Activated T-helper 1 cell treated with anti-CD3 and anti-CD28 coated beads, Interleukin-12 subunit alpha, Interleukin-12 subunit beta, Interleukin-2, Interleukin-4 antibody, amounts not matched to agents 30 ng/mL and 10 ng/mL and 1 ng/mL, durations not matched to agents 14 hours and 24 hours and 36 hours (primary cell): ENCODE data around the gene DPM2. TPM values are rescaled to one million over a fixed set of nuclear protein-coding genes. Genes with fewer than 3 reads are reported as not detected.
A peak's percentile ranks its signal among the peaks of the same experiment; 100 is the strongest.

Experiments
- DNase-seq: peaks from one replicate; pipeline ENCODE4 v3.0.0; 2021; ENCODE audit warnings: low spot score
- H3K27ac Mint-ChIP-seq: one replicate; pipeline ENCODE4 v1.8.0; 2021; ENCODE audit warnings: mild to moderate bottlenecking, mixed read lengths
- H3K27me3 Mint-ChIP-seq: one replicate; pipeline ENCODE4 v1.8.0; 2022; ENCODE audit warnings: mild to moderate bottlenecking, moderate library complexity, mixed read lengths; ENCODE audit not compliant: insufficient read depth
- H3K36me3 Mint-ChIP-seq: one replicate; pipeline ENCODE4 v1.8.0; 2021; ENCODE audit warnings: low read depth, mixed read lengths
- H3K4me1 Mint-ChIP-seq: one replicate; pipeline ENCODE4 v1.8.0; 2021; ENCODE audit warnings: low read depth, mixed read lengths
- H3K4me3 Mint-ChIP-seq: one replicate; pipeline ENCODE4 v1.8.0; 2021; ENCODE audit warnings: mild to moderate bottlenecking, moderate library complexity, mixed read lengths
- H3K9me3 Mint-ChIP-seq: one replicate; pipeline ENCODE4 v1.8.0; 2021; ENCODE audit warnings: mixed read lengths
- intact Hi-C: fragments of 100-400 bp; cut with micrococcal nuclease; formaldehyde crosslinking; loops from one replicate; pipeline ENCODE4 v1.15.1; 2024
- total RNA-seq: library from RNA; stranded (reverse); gene quantifications from 2 replicates; pipeline ENCODE4 v1.2.3, GENCODE V29; 2022

The DPM2 gene
- total RNA-seq, 1 donor from 2014 or later = 70.2 TPM

- no peaks in the 10 kb centered on the region for H3K27me3 Mint-ChIP-seq
- intact Hi-C loops = loop anchor here (5.0 kb wide), 2 partner anchors 323 to 947 kb away; partner anchors contain the start of genes KYAT1, LRRC8A and STXBP1
- DNase-seq = no peak
- peaks cover 48% of the 10 kb centered on the region for H3K4me1 Mint-ChIP-seq
- no peak overlapping the region for H3K27ac Mint-ChIP-seq
- peaks cover 23% of the 10 kb centered on the region for H3K36me3 Mint-ChIP-seq
- no peaks in the 10 kb centered on the region for H3K9me3 Mint-ChIP-seq
- H3K4me3 Mint-ChIP-seq = peak overlapping the region; percentile 15
Observed at GRCh38 chr9:127934986-127935385, 2.7 kb downstream of the DPM2 start.

DNA sequence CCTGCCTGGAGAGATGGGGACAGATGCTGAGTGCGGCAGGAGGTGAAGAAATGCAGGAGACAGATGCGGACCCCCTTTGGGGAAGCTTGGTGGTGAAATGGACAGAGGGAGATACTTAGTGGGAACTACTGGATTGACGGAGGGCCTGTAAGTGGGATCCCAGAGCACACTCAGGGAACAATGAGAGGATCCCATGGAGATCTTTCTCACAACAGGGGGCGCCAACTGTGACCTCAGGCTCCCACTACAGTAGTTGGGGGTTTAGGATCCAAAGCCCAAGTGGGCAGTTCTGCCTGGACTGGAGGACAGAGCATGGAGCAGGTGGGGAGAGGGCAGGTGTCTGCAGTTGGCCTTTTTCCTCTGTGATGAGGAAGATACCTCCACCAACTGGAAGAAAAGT, 3.4 kb downstream of the DPM2 start:
- H3K27ac Mint-ChIP-seq = peak overlapping the region; percentile 31
- H3K4me3 Mint-ChIP-seq = peak overlapping the region; percentile 4
- peaks cover 23% of the 10 kb centered on the region for H3K36me3 Mint-ChIP-seq
- intact Hi-C loops = loop anchor here (5.0 kb wide), 1 partner anchor 322 kb away; the partner anchor contains the start of gene STXBP1
- no peaks in the 10 kb centered on the region for H3K9me3 Mint-ChIP-seq
- no peak for DNase-seq
- H3K27me3 Mint-ChIP-seq = no peaks in the 10 kb centered on the region
- H3K4me1 Mint-ChIP-seq = peaks cover 50% of the 10 kb centered on the region

GRCh38 chr9:127931092-127931881, 6.4 kb downstream of the DPM2 start:
- H3K4me1 Mint-ChIP-seq = peaks cover 33% of the 10 kb centered on the region
- DNase-seq = no peak
- H3K27me3 Mint-ChIP-seq = peaks cover 6% of the 10 kb centered on the region
- intact Hi-C loops = loop anchor here (5.0 kb wide), 1 partner anchor 319 kb away; the partner anchor contains the start of gene STXBP1
- no peaks in the 10 kb centered on the region for H3K9me3 Mint-ChIP-seq
- peak overlapping the region; percentile 36 for H3K27ac Mint-ChIP-seq
- H3K36me3 Mint-ChIP-seq = peaks cover 18% of the 10 kb centered on the region
- peak overlapping the region; percentile 68 for H3K4me3 Mint-ChIP-seq

DNA sequence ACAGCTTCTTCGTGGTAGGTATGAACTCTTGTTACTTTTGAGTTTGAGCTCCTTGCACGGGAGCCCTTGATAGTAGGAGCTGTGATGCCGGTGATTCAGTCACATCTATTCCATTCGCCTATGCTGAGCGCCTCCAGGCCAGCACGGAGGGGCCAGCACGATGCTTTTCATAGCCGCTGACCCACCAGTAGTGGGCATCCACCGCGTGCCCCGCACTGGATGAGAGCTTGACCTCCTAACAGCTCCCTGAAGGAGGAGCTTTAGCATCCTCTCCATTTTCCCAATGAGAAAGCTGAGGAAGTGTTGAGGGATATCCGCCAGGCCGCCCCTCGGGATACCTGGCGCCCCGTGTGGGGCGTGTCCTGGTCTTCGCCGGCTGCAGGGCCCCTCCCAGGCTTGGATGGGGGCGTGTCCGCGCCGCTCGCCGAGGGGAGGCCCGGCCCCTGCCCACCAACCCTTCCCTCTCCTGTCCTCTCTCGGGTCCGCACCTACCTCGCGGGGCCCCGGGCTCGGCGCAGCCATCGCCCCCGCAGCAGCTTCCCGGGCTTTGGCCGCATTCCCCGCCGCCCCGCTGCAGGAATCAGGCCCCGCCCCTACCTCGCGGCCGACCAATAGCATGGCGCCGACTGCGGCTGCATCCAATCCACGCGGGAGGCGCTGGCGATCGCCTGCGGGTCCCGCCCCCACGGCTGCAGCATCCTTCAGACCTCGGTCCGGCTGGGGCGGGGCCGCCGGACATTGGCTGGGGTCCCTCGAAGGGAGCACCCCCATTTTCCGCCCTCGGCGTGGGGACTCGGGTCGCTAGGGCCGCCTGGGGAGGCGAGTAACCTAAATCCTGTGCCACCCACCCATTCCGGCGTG, 7.2 kb downstream of the DPM2 start, which contains the start of gene PIP5KL1:
Gene PIP5KL1, minus strand, starts transcription at position 547 of the 861 bp plus-strand sequence. Its CDS starts 25 bp downstream, at position 522.
- no peaks in the 10 kb centered on the region for H3K9me3 Mint-ChIP-seq
- peak; percentile 74 for DNase-seq
- H3K27ac Mint-ChIP-seq = peak within 1 kb of the TSS; percentile 36
- H3K4me1 Mint-ChIP-seq = peaks cover 31% of the 10 kb centered on the region
- H3K4me3 Mint-ChIP-seq = peak within 1 kb of the TSS; percentile 68
- intact Hi-C loops = loop anchor here (1.0 to 5.0 kb wide), 2 partner anchors 13 to 318 kb away; partner anchors contain the start of genes ST6GALNAC4 and STXBP1
- peaks cover 9% of the 10 kb centered on the region for H3K27me3 Mint-ChIP-seq
- H3K36me3 Mint-ChIP-seq = peaks cover 11% of the 10 kb centered on the region

DNA sequence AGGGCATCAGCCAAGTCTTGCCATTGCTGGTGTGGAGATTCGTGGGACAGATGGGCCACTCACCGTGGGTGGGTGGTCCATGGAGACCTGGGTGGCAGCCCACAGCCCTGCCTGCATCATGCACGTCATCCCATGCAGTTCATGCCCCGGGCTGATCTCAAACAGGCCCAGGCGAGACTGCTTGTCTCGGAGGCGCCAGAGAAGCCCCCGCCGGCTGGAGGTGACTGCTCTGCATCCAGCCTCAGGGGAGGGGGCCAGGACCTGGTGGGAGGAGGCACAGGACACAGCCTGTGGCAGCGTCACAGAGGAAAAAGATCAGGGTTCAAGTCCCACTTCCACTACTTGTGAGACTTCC, 8.1 kb downstream of the DPM2 start:
- Mint-ChIP-seq H3K36me3 (peaks cover 11% of the 10 kb centered on the region), H3K27ac (no peak overlapping the region), H3K9me3 (no peaks in the 10 kb centered on the region), H3K27me3 (peaks cover 9% of the 10 kb centered on the region), H3K4me3 (peak overlapping the region; percentile 37), H3K4me1 (peaks cover 26% of the 10 kb centered on the region)
- no peak for DNase-seq
- intact Hi-C loops = no loop called here

GRCh38 chr9:127928676-127929624, 8.7 kb downstream of the DPM2 start:
- H3K4me3 Mint-ChIP-seq = peak overlapping the region; percentile 2
- no peaks in the 10 kb centered on the region for H3K9me3 Mint-ChIP-seq
- peaks cover 9% of the 10 kb centered on the region for H3K27me3 Mint-ChIP-seq
- peaks cover 26% of the 10 kb centered on the region for H3K4me1 Mint-ChIP-seq
- intact Hi-C loops = no loop called here
- DNase-seq = no peak
- H3K36me3 Mint-ChIP-seq = peaks cover 6% of the 10 kb centered on the region
- H3K27ac Mint-ChIP-seq = no peak overlapping the region

- Mint-ChIP-seq H3K4me1 (peaks cover 25% of the 10 kb centered on the region), H3K27ac (no peak overlapping the region), H3K36me3 (peaks cover 5% of the 10 kb centered on the region), H3K27me3 (peaks cover 14% of the 10 kb centered on the region), H3K4me3 (peak overlapping the region; percentile 2), H3K9me3 (no peaks in the 10 kb centered on the region)
- intact Hi-C loops = no loop called here
- no peak for DNase-seq
Observed at GRCh38 chr9:127927988-127928675, 9.5 kb downstream of the DPM2 start.

GRCh38 chr9:127927201-127927987, 10.3 kb downstream of the DPM2 start:
- no peak for DNase-seq
- H3K27ac Mint-ChIP-seq = no peak overlapping the region
- peaks cover 16% of the 10 kb centered on the region for H3K27me3 Mint-ChIP-seq
- peaks cover 2% of the 10 kb centered on the region for H3K36me3 Mint-ChIP-seq
- no peaks in the 10 kb centered on the region for H3K9me3 Mint-ChIP-seq
- intact Hi-C loops = no loop called here
- H3K4me1 Mint-ChIP-seq = peaks cover 20% of the 10 kb centered on the region
- peak overlapping the region; percentile 39 for H3K4me3 Mint-ChIP-seq

- intact Hi-C loops = no loop called here
- Mint-ChIP-seq H3K27ac (no peak overlapping the region), H3K4me1 (peaks cover 24% of the 10 kb centered on the region), H3K9me3 (no peaks in the 10 kb centered on the region), H3K4me3 (peak overlapping the region; percentile 22), H3K27me3 (peaks cover 16% of the 10 kb centered on the region), H3K36me3 (peaks cover 2% of the 10 kb centered on the region)
- DNase-seq = no peak
Observed at GRCh38 chr9:127926906-127927200, 10.8 kb downstream of the DPM2 start.

GRCh38 chr9:127925959-127926905, 11.4 kb downstream of the DPM2 start:
- intact Hi-C loops = no loop called here
- peaks cover 19% of the 10 kb centered on the region for H3K27me3 Mint-ChIP-seq
- peaks cover 2% of the 10 kb centered on the region for H3K36me3 Mint-ChIP-seq
- H3K4me3 Mint-ChIP-seq = peak overlapping the region; percentile 5
- no peaks in the 10 kb centered on the region for H3K9me3 Mint-ChIP-seq
- H3K27ac Mint-ChIP-seq = no peak overlapping the region
- DNase-seq = no peak
- H3K4me1 Mint-ChIP-seq = peaks cover 24% of the 10 kb centered on the region
